Transverse colon (tissue), 4 donors: Measurements from ENCODE around the gene ANO1. TPM values are rescaled to one million over a fixed set of nuclear protein-coding genes. Genes with fewer than 3 reads are reported as not detected.

Source experiments
- DNase-seq: peaks from one replicate; pipeline ENCODE4 v3.0.0-alpha.2; 2019
- H3K27ac ChIP-seq, 4 donors: fragments of 200-600 bp; sonication (generic); 2 replicates each; pipeline ENCODE4 v1.5.1; 2016 to 2018; ENCODE audit warnings: inconsistent platforms in 4 of 4
- H3K27me3 ChIP-seq: fragments of 200-600 bp; sonication (generic); 2 replicates; pipeline ENCODE4 v1.5.1; 2017; ENCODE audit warnings: inconsistent platforms
- H3K36me3 ChIP-seq, 4 donors: fragments of 200-600 bp; sonication (generic); 2 replicates each; pipeline ENCODE4 v1.5.1; 2017 to 2019; ENCODE audit warnings: inconsistent platforms in 4 of 4
- H3K4me1 ChIP-seq, 4 donors: fragments of 200-600 bp; sonication (generic); 2 replicates each; pipeline ENCODE4 v1.5.1; 2017 to 2020; ENCODE audit warnings: inconsistent platforms in 4 of 4
- H3K4me3 ChIP-seq, 4 donors: fragments of 200-600 bp; sonication (generic); 1 replicate in 1 of 4; 2 replicates in 3 of 4; pipeline versions ENCODE4 v1.5.1 to v1.6.1; 2017 to 2019; ENCODE audit warnings: inconsistent platforms in 4 of 4
- H3K9me3 ChIP-seq, 2 donors: fragments of 200-600 bp; sonication (generic); 2 replicates each; pipeline ENCODE4 v1.5.1; 2017 to 2019; ENCODE audit warnings: inconsistent platforms in 2 of 2
- CTCF ChIP-seq, 5 experiments: fragments of 200-600 bp in 3 of 5; fragments of 450-650 bp in 2 of 5; sonication (generic) in 3 of 5; IDR thresholded peaks; 1 replicate in 2 of 5; 2 replicates in 3 of 5; pipeline ENCODE4 v1.5.1; 2016 to 2017; ENCODE audit warnings: antibody characterized with exemption in 5 of 5, inconsistent platforms in 3 of 5, mild to moderate bottlenecking in 2 of 5, moderate library complexity in 1 of 5
- EP300 ChIP-seq: sonication (generic); formaldehyde crosslinking; IDR thresholded peaks from one replicate; pipeline ENCODE4 v1.6.1; 2017; ENCODE audit warnings: antibody characterized with exemption, low read depth
- POLR2A ChIP-seq: fragments of 450-650 bp; IDR thresholded peaks from one replicate; pipeline ENCODE4 v1.6.1; 2016; ENCODE audit warnings: antibody characterized with exemption, mild to moderate bottlenecking, moderate library complexity
- POLR2AphosphoS5 ChIP-seq, 3 donors: sonication (generic); formaldehyde crosslinking; IDR thresholded peaks; one replicate each; pipeline ENCODE4 v1.6.1; 2016; ENCODE audit warnings: antibody characterized with exemption in 3 of 3
- WGBS, 2 donors: methylation state at CpG; one replicate each; pipeline ENCODE4 v1.1.5; 2018; ENCODE audit warnings: low coverage in 1 of 2; 5-methylcytosine and 5-hydroxymethylcytosine counted together
- in situ Hi-C, 4 donors: fragments of 200-750 bp; cut with MboI; loops; one replicate each; pipeline versions ENCODE4 v1.15.0 to v1.15.1; 2017; ENCODE audit warnings: low sequenced_read_pairs in 3 of 4, low pct_ligation_motif_present in 1 of 4, low pct_unique_long_range_greater_than_20kb in 1 of 4
- intact Hi-C: fragments of 100-400 bp; cut with DNase I; formaldehyde crosslinking; loops from one replicate; pipeline ENCODE4 v1.15.1; 2023; ENCODE audit warnings: low total_unique reads
- total RNA-seq, 4 donors: library from RNA; depleted of rRNA; stranded (reverse); fragments of >200 nt; gene quantifications; one replicate each; pipeline ENCODE4 v1.1.0, GENCODE V29; 2016

Gene ANO1
- total RNA-seq, 4 donors from 2014 or later = 7.9 to 20.9 (median 11.3) TPM

- TF ChIP-seq CTCF (IDR thresholded peaks at IDR 0.05) (no peak), POLR2A (no peak), EP300 (no peak), POLR2AphosphoS5 (IDR thresholded peaks at IDR 0.05) (no peak)
- 85% methylated on average over 8 of the region's 8 CpGs; no CpG with 5 or more reads in 1 of the 2 donors for WGBS, 2 donors
- no peaks in the 10 kb centered on the region for H3K36me3 ChIP-seq
- no peaks in the 10 kb centered on the region for H3K4me1 ChIP-seq
- intact Hi-C loops = no loop called here
- no peak overlapping the region for H3K27ac ChIP-seq
- H3K27me3 ChIP-seq = peaks cover 43% of the 10 kb centered on the region
- in situ Hi-C loops = no loop called here
- no peak for DNase-seq
- H3K4me3 ChIP-seq = no peak overlapping the region
- no peaks in the 10 kb centered on the region for H3K9me3 ChIP-seq
Measured at GRCh38 chr11:70067036-70067435, 11.1 kb upstream of the ANO1 start.

GRCh38 chr11:70067591-70068341 lies 10.4 kb upstream of the ANO1 start:
- Histone ChIP-seq H3K27me3 (peaks cover 47% of the 10 kb centered on the region), H3K4me3 (no peak overlapping the region), H3K9me3 (no peaks in the 10 kb centered on the region), H3K27ac (no peak overlapping the region), H3K36me3 (no peaks in the 10 kb centered on the region), H3K4me1 (no peaks in the 10 kb centered on the region)
- in situ Hi-C loops (no loop called here), intact Hi-C loops (no loop called here)
- no peak for TF ChIP-seq POLR2A
- no peak for TF ChIP-seq EP300
- no peak for TF ChIP-seq POLR2AphosphoS5 (IDR thresholded peaks at IDR 0.05)
- TF ChIP-seq CTCF (IDR thresholded peaks at IDR 0.05) = no peak
- DNase-seq = no peak
- 30 to 34% methylated on average over 7 to 20 of the region's 20 CpGs for WGBS, 2 donors

- in situ Hi-C loops = no loop called here
- intact Hi-C loops = no loop called here
- no peak overlapping the region for H3K4me3 ChIP-seq
- no peak for DNase-seq
- H3K27me3 ChIP-seq = peaks cover 49% of the 10 kb centered on the region
- H3K27ac ChIP-seq = no peak overlapping the region
- no peak for TF ChIP-seq POLR2A
- TF ChIP-seq EP300 = no peak
- TF ChIP-seq POLR2AphosphoS5 (IDR thresholded peaks at IDR 0.05) = no peak
- TF ChIP-seq CTCF (IDR thresholded peaks at IDR 0.05) = no peak
- whole genome bisulfite sequencing, 2 donors = 53 to 54% methylated on average over 2 to 6 of the region's 6 CpGs
- H3K4me1 ChIP-seq = no peaks in the 10 kb centered on the region
- H3K36me3 ChIP-seq = no peaks in the 10 kb centered on the region
- no peaks in the 10 kb centered on the region for H3K9me3 ChIP-seq
Measured at GRCh38 chr11:70068345-70068744, 9.8 kb upstream of the ANO1 start.

GRCh38 chr11:70068950-70069349 lies 9.2 kb upstream of the ANO1 start:
- Histone ChIP-seq H3K9me3 (no peaks in the 10 kb centered on the region), H3K4me3 (no peak overlapping the region), H3K4me1 (no peaks in the 10 kb centered on the region), H3K27me3 (peaks cover 55% of the 10 kb centered on the region), H3K27ac (no peak overlapping the region), H3K36me3 (no peaks in the 10 kb centered on the region)
- intact Hi-C loops = no loop called here
- in situ Hi-C loops = no loop called here
- WGBS, 2 donors = 89% methylated on average over 2 of the region's 2 CpGs; no CpG with 5 or more reads in 1 of the 2 donors
- DNase-seq = no peak
- TF ChIP-seq CTCF (IDR thresholded peaks at IDR 0.05) (no peak), EP300 (no peak), POLR2A (no peak), POLR2AphosphoS5 (IDR thresholded peaks at IDR 0.05) (no peak)
